Osteoblast (primary cell): Measurements from ENCODE around the gene ZCCHC24. TPM values are rescaled to one million over a fixed set of nuclear protein-coding genes. Genes with fewer than 3 reads are reported as not detected.

ENCODE experiments used
- DNase-seq: peaks from one replicate; pipeline ENCODE4 v3.0.0; 2011; ENCODE audit warnings: low spot score, mixed read lengths; ENCODE audit not compliant: insufficient read length; ENCODE audit errors: missing footprints
- H2AFZ ChIP-seq: 2 replicates; pipeline ENCODE4 v1.6.0; 2011; ENCODE audit warnings: mild to moderate bottlenecking, low read length
- H3K27ac ChIP-seq: 2 replicates; pipeline ENCODE4 v1.5.1; 2011; ENCODE audit warnings: mild to moderate bottlenecking, low read depth, low read length, moderate library complexity
- H3K27me3 ChIP-seq: 2 replicates; pipeline ENCODE4 v1.6.0; 2012; ENCODE audit warnings: mild to moderate bottlenecking, control low read depth, inconsistent platforms, low read length, moderate library complexity; ENCODE audit not compliant: insufficient read depth
- H3K36me3 ChIP-seq: 2 replicates; pipeline ENCODE4 v1.5.1; 2011; ENCODE audit warnings: mild to moderate bottlenecking, low read length, control low read depth, moderate library complexity; ENCODE audit not compliant: insufficient read depth
- H3K4me1 ChIP-seq: 2 replicates; pipeline ENCODE4 v1.5.1; 2011; ENCODE audit warnings: mild to moderate bottlenecking, low read length, control low read depth, moderate library complexity; ENCODE audit not compliant: insufficient read depth
- H3K4me2 ChIP-seq: 2 replicates; pipeline ENCODE4 v1.6.0; 2011; ENCODE audit warnings: mild to moderate bottlenecking, low read length; ENCODE audit not compliant: insufficient read depth
- H3K4me3 ChIP-seq: fragments of 200-600 bp; sonication (generic); 3 replicates; pipeline ENCODE4 v1.5.1; 2012; ENCODE audit warnings: mild to moderate bottlenecking, low read length, inconsistent platforms; ENCODE audit not compliant: insufficient read depth
- H3K79me2 ChIP-seq: 2 replicates; pipeline ENCODE4 v1.6.0; 2012; ENCODE audit warnings: mild to moderate bottlenecking, low read length, control low read depth, inconsistent platforms; ENCODE audit not compliant: insufficient read depth
- H3K9me3 ChIP-seq: 2 replicates; pipeline ENCODE4 v1.5.1; 2011; ENCODE audit warnings: low read depth, low read length, control low read depth
- H4K20me1 ChIP-seq: 2 replicates; pipeline ENCODE4 v1.6.0; 2012; ENCODE audit warnings: mild to moderate bottlenecking, low read length, control low read depth; ENCODE audit not compliant: insufficient read depth
- CTCF ChIP-seq: IDR thresholded peaks from 2 replicates; pipeline ENCODE4 v1.5.1; 2011; ENCODE audit warnings: mild to moderate bottlenecking, low read depth, low read length, moderate library complexity; ENCODE audit errors: extremely low read depth
- total RNA-seq: library from RNA; depleted of rRNA; stranded (reverse); fragments of >200 nt; gene quantifications from 2 replicates; pipeline ENCODE4 v1.2.3, GENCODE V29; 2012

The ZCCHC24 gene
- total RNA-seq, 1 donor = 48.5 TPM

GRCh38 chr10:79345241-79346011 lies 100.0 kb downstream of the ZCCHC24 start:
- Histone ChIP-seq H3K9me3 (no peaks in the 10 kb centered on the region), H3K4me2 (no peak overlapping the region), H3K79me2 (peaks cover 37% of the 10 kb centered on the region), H3K27me3 (no peaks in the 10 kb centered on the region), H3K36me3 (peaks cover 17% of the 10 kb centered on the region), H3K27ac (no peak overlapping the region), H4K20me1 (peaks cover 21% of the 10 kb centered on the region), H2AFZ (no peak overlapping the region), H3K4me3 (no peak overlapping the region), H3K4me1 (peaks cover 23% of the 10 kb centered on the region)
- DNase-seq = no peak
- no peak for TF ChIP-seq CTCF

GRCh38 chr10:79344502-79345195 lies 100.8 kb downstream of the ZCCHC24 start:
- Histone ChIP-seq H3K36me3 (peaks cover 9% of the 10 kb centered on the region), H4K20me1 (peaks cover 13% of the 10 kb centered on the region), H2AFZ (no peak overlapping the region), H3K4me2 (no peak overlapping the region), H3K27me3 (no peaks in the 10 kb centered on the region), H3K9me3 (no peaks in the 10 kb centered on the region), H3K27ac (no peak overlapping the region), H3K4me1 (peaks cover 22% of the 10 kb centered on the region), H3K4me3 (no peak overlapping the region), H3K79me2 (peaks cover 29% of the 10 kb centered on the region)
- DNase-seq = no peak
- no peak for TF ChIP-seq CTCF

DNA sequence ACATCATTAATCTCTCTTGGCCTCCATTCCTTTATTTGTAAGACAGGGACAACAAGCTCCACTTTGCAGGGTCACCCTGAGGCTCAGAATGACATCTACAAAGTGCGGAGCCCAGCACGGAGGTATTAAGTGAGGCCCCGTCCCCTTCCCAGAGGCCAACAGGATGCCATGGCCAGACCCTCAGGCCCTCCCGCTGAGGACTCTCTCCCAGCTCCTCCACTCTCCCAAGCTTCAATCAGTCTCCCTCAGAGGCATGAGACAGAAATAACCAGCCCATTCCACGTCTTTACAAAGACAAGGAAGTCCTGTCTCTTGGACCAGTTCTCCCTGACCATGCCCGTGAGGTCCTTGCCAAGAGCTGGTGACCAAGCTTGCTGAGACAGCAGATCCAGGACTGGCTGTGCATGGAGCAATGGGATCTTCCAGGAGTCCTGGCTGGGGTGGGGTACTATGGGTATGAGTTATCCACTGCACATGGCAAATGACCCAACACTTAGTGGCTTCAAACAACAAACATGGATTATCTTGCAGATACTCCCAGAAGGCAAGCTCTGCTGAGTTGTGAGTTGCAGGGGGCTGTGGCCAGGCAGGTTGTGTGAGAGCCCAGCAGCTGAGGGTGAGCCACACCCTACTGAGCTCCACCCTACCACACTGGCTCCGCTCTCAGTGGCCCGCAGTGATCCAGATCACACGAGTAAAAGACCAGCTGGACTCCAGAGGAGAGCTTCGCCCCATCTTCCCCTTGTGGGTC lies 102.4 kb downstream of the ZCCHC24 start:
- Histone ChIP-seq H3K27me3 (no peaks in the 10 kb centered on the region), H4K20me1 (no peaks in the 10 kb centered on the region), H3K9me3 (no peaks in the 10 kb centered on the region), H3K79me2 (peaks cover 12% of the 10 kb centered on the region), H3K4me1 (peaks cover 5% of the 10 kb centered on the region), H3K27ac (no peak overlapping the region), H2AFZ (no peak overlapping the region), H3K4me2 (no peak overlapping the region), H3K36me3 (no peaks in the 10 kb centered on the region), H3K4me3 (no peak overlapping the region)
- TF ChIP-seq CTCF = no peak
- DNase-seq = no peak
